Caco-2 (cell line): ENCODE data around the gene ATP1B1. TPM values are rescaled to one million over a fixed set of nuclear protein-coding genes. Genes with fewer than 3 reads are reported as not detected.

Experiments
- BruUV-seq: library from RNA; stranded (reverse); fragments of 400-500 nt; replicated peaks from 2 replicates; lab custom pipeline; 2021; lab: Mats Ljungman, UMichigan
- CTCF ChIA-PET: fragments of 300-600 bp; sonication (Branson Sonifier 250); formaldehyde crosslinking; loops from one replicate; lab custom pipeline; 2022; ENCODE audit warnings: antibody characterized with exemption; lab: Charles Lee
- POLR2A ChIA-PET: fragments of 300-600 bp; sonication (Branson Sonifier 250); formaldehyde crosslinking; loops from one replicate; lab custom pipeline; 2022; ENCODE audit warnings: antibody characterized with exemption; lab: Charles Lee
- DNase-seq, 2 experiments: peaks; one replicate each; pipeline versions ENCODE4 v3.0.0 to v3.0.0-alpha.2; 2020 to 2022
- H3K27me3 ChIP-seq: replicated peaks from 2 replicates; pipeline ENCODE4 v1.6.0; 2011; ENCODE audit warnings: low read length; ENCODE audit not compliant: control insufficient read depth, insufficient read depth
- H3K36me3 ChIP-seq: 2 replicates; pipeline ENCODE4 v1.5.1; 2011; ENCODE audit warnings: low read length; ENCODE audit not compliant: control insufficient read depth, insufficient read depth
- H3K4me1 ChIP-seq: fragments of 250-450 bp; sonication (Bioruptor Pico); 2 replicates; pipeline ENCODE4 v1.5.1; 2020; ENCODE audit warnings: mild to moderate bottlenecking
- H3K4me3 ChIP-seq: 2 replicates; pipeline ENCODE4 v1.5.1; 2011; ENCODE audit warnings: low read depth, mild to moderate bottlenecking, control low read depth, low read length
- H3K9me3 ChIP-seq: fragments of 250-450 bp; sonication (Bioruptor Pico); 2 replicates; pipeline ENCODE4 v1.5.1; 2020; ENCODE audit warnings: mild to moderate bottlenecking, moderate library complexity
- H3K27ac Mint-ChIP-seq: one replicate; pipeline ENCODE4 v1.8.0; 2022; ENCODE audit warnings: mixed read lengths; ENCODE audit not compliant: unreplicated experiment
- H3K27me3 Mint-ChIP-seq: one replicate; pipeline ENCODE4 v1.8.0; 2022; ENCODE audit warnings: mixed read lengths; ENCODE audit not compliant: insufficient read depth, unreplicated experiment
- H3K36me3 Mint-ChIP-seq: one replicate; pipeline ENCODE4 v1.8.0; 2022; ENCODE audit warnings: mild to moderate bottlenecking, mixed read lengths; ENCODE audit not compliant: insufficient read depth, unreplicated experiment
- H3K4me1 Mint-ChIP-seq: one replicate; pipeline ENCODE4 v1.8.0; 2022; ENCODE audit warnings: low read depth, mixed read lengths; ENCODE audit not compliant: unreplicated experiment
- H3K4me3 Mint-ChIP-seq: one replicate; pipeline ENCODE4 v1.8.0; 2022; ENCODE audit warnings: mild to moderate bottlenecking, moderate library complexity, mixed read lengths; ENCODE audit not compliant: unreplicated experiment
- H3K9me3 Mint-ChIP-seq: one replicate; pipeline ENCODE4 v1.8.0; 2022; ENCODE audit warnings: mixed read lengths; ENCODE audit not compliant: unreplicated experiment
- CTCF ChIP-seq, 2 experiments: fragments of 200-600 bp in 1 of 2; IDR thresholded peaks; 1 replicate in 1 of 2; 2 replicates in 1 of 2; pipeline versions ENCODE4 v1.5.1 to v1.8.0; 2011 to 2022; ENCODE audit warnings: antibody characterized with exemption in 1 of 2, control low read depth in 1 of 2, inconsistent platforms in 1 of 2, low read depth in 1 of 2, low read length in 1 of 2, mild to moderate bottlenecking in 1 of 2, moderate library complexity in 1 of 2; ENCODE audit not compliant: insufficient read depth in 1 of 2, severe bottlenecking in 1 of 2, unreplicated experiment in 1 of 2
- intact Hi-C: fragments of 100-400 bp; cut with micrococcal nuclease; formaldehyde crosslinking; loops from one replicate; pipeline ENCODE4 v1.10.0; 2022; ENCODE audit not compliant: unreplicated experiment
- total RNA-seq: library from RNA; stranded (reverse); gene quantifications from 2 replicates; pipeline ENCODE4 v1.2.3, GENCODE V29; 2022

Gene ATP1B1
- total RNA-seq, 1 experiment from 2014 or later: 320 TPM

GRCh38 chr1:169150641-169151337 lies 44.3 kb downstream of the ATP1B1 start:
- TF ChIP-seq CTCF (IDR thresholded peaks at IDR 0.05; ENCODE audit: insufficient read depth in 1 of 2, low read depth in 1 of 2, low read length in 1 of 2, severe bottlenecking in 1 of 2, unreplicated experiment in 1 of 2): no peak
- no peak overlapping the region for H3K4me3 Mint-ChIP-seq
- no TSS peak for BruUV-seq
- no peaks in the 10 kb centered on the region for H3K36me3 Mint-ChIP-seq
- Histone ChIP-seq H3K27me3 (no peaks in the 10 kb centered on the region), H3K4me1 (peaks cover 37% of the 10 kb centered on the region), H3K4me3 (no peak overlapping the region), H3K9me3 (no peaks in the 10 kb centered on the region), H3K36me3 (no peaks in the 10 kb centered on the region)
- no peaks in the 10 kb centered on the region for H3K27me3 Mint-ChIP-seq
- POLR2A ChIA-PET: no interaction called here
- H3K9me3 Mint-ChIP-seq: peaks cover 10% of the 10 kb centered on the region
- CTCF ChIA-PET: no interaction called here
- peaks cover 17% of the 10 kb centered on the region for H3K4me1 Mint-ChIP-seq
- intact Hi-C loops: no loop called here
- peak overlapping the region; percentile 39 for H3K27ac Mint-ChIP-seq
- DNase-seq: no peak

GRCh38 chr1:169151338-169151837 lies 44.9 kb downstream of the ATP1B1 start:
- Mint-ChIP-seq H3K9me3 (peaks cover 10% of the 10 kb centered on the region), H3K4me1 (peaks cover 11% of the 10 kb centered on the region), H3K27ac (peak overlapping the region; percentile 39), H3K27me3 (no peaks in the 10 kb centered on the region), H3K36me3 (no peaks in the 10 kb centered on the region), H3K4me3 (no peak overlapping the region)
- BruUV-seq: no TSS peak
- intact Hi-C loops: no loop called here
- H3K4me3 ChIP-seq: no peak overlapping the region
- H3K36me3 ChIP-seq: no peaks in the 10 kb centered on the region
- no peaks in the 10 kb centered on the region for H3K27me3 ChIP-seq
- ChIA-PET POLR2A (no interaction called here), CTCF (no interaction called here)
- no peak for TF ChIP-seq CTCF (IDR thresholded peaks at IDR 0.05; ENCODE audit: insufficient read depth in 1 of 2, low read depth in 1 of 2, low read length in 1 of 2, severe bottlenecking in 1 of 2, unreplicated experiment in 1 of 2)
- no peak for DNase-seq
- H3K9me3 ChIP-seq: no peaks in the 10 kb centered on the region
- H3K4me1 ChIP-seq: peaks cover 31% of the 10 kb centered on the region

- no peaks in the 10 kb centered on the region for H3K27me3 Mint-ChIP-seq
- ChIA-PET POLR2A (no interaction called here), CTCF (no interaction called here)
- no peak for DNase-seq
- H3K9me3 Mint-ChIP-seq: peaks cover 10% of the 10 kb centered on the region
- no peaks in the 10 kb centered on the region for H3K27me3 ChIP-seq
- intact Hi-C loops: no loop called here
- H3K4me3 Mint-ChIP-seq: no peak overlapping the region
- H3K4me3 ChIP-seq: no peak overlapping the region
- H3K27ac Mint-ChIP-seq: no peak overlapping the region
- no peaks in the 10 kb centered on the region for H3K36me3 ChIP-seq
- no peaks in the 10 kb centered on the region for H3K36me3 Mint-ChIP-seq
- no peaks in the 10 kb centered on the region for H3K9me3 ChIP-seq
- H3K4me1 ChIP-seq: no peaks in the 10 kb centered on the region
- no TSS peak for BruUV-seq
- no peak for TF ChIP-seq CTCF (IDR thresholded peaks at IDR 0.05; ENCODE audit: insufficient read depth in 1 of 2, low read depth in 1 of 2, low read length in 1 of 2, severe bottlenecking in 1 of 2, unreplicated experiment in 1 of 2)
- no peaks in the 10 kb centered on the region for H3K4me1 Mint-ChIP-seq
These were observed 49.2 kb downstream of the ATP1B1 start for GRCh38 chr1:169155675-169156074.
